ENCODE measurements around the gene CCT6B.

CCT6B gene

GRCh38 chr17:34883106-34884000, 77.9 kb downstream of the CCT6B start:
- TF ChIP-seq ZFX (IDR thresholded peaks at IDR 0.05) = no peak
- no peak for TF ChIP-seq CTCF (conservative IDR thresholded peaks at IDR 0.05)
- no peak overlapping the region for H3K27ac ChIP-seq

DNA sequence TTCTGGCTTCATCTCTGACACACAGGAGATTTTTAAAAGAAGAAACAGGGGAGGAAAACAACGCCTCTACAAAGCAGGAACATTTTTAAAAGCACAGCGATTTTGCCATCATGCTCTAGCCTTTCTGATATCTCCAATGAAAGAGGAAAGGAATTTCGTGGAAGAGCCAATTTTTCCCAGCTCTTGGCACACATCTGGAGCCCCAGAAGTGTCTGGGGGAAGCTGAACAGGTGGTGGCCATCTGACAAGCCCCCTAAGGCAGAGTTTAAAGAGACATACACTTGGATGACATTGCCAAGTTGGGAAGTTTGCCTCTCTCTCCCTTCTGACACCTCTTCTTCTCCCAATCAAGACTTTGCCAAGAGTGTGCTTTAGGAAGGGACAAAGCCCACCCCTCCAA, 82.1 kb downstream of the CCT6B start:
- H3K27ac ChIP-seq = no peak overlapping the region
- TF ChIP-seq CTCF (conservative IDR thresholded peaks at IDR 0.05) (no peak), ZFX (IDR thresholded peaks at IDR 0.05) (no peak)
